Tibial nerve (tissue), 4 donors: Measurements from ENCODE around the gene BLVRA. TPM values are rescaled to one million over a fixed set of nuclear protein-coding genes. Genes with fewer than 3 reads are reported as not detected.
"Not testable (repeated sequence)": the region's sequence is repeated elsewhere in the genome, so short reads cannot be mapped to it uniquely, and the experiment has no call there.

Experiments used
- DNase-seq, 2 donors: peaks; one replicate each; pipeline ENCODE4 v3.0.0-alpha.2; 2019; ENCODE audit warnings: low spot score in 2 of 2
- H3K27ac ChIP-seq, 4 donors: fragments of 200-600 bp; sonication (generic) in 3 of 4; one replicate each; pipeline ENCODE4 v1.5.1; 2017 to 2019; ENCODE audit warnings: mild to moderate bottlenecking in 1 of 4
- H3K27me3 ChIP-seq, 2 donors: fragments of 200-600 bp; sonication (generic) in 1 of 2; one replicate each; pipeline versions ENCODE4 v1.5.1 to v1.6.0; 2017 to 2019
- H3K36me3 ChIP-seq, 3 donors: fragments of 200-600 bp; sonication (generic); one replicate each; pipeline ENCODE4 v1.5.1; 2018 to 2019
- H3K4me1 ChIP-seq, 4 donors: fragments of 200-600 bp; sonication (generic) in 3 of 4; one replicate each; pipeline ENCODE4 v1.5.1; 2017 to 2019
- H3K4me3 ChIP-seq, 4 donors: fragments of 200-600 bp; sonication (generic) in 3 of 4; one replicate each; pipeline ENCODE4 v1.5.1; 2017 to 2019; ENCODE audit warnings: mild to moderate bottlenecking in 1 of 4, moderate library complexity in 1 of 4
- H3K9me3 ChIP-seq, 4 donors: fragments of 200-600 bp; sonication (generic) in 3 of 4; one replicate each; pipeline ENCODE4 v1.5.1; 2017 to 2019
- CTCF ChIP-seq, 5 experiments: fragments of 200-600 bp in 3 of 5; fragments of 450-650 bp in 2 of 5; sonication (generic) in 3 of 5; IDR thresholded peaks; one replicate each; pipeline ENCODE4 v1.5.1; 2016 to 2019; ENCODE audit warnings: antibody characterized with exemption in 5 of 5, mild to moderate bottlenecking in 3 of 5, moderate library complexity in 2 of 5
- EP300 ChIP-seq, 2 donors: sonication (generic); formaldehyde crosslinking; IDR thresholded peaks; one replicate each; pipeline ENCODE4 v1.6.1; 2017; ENCODE audit warnings: antibody characterized with exemption in 2 of 2, mild to moderate bottlenecking in 1 of 2
- POLR2A ChIP-seq, 2 donors: fragments of 450-650 bp; IDR thresholded peaks; one replicate each; pipeline ENCODE4 v1.6.1; 2017; ENCODE audit warnings: antibody characterized with exemption in 2 of 2, mild to moderate bottlenecking in 2 of 2, moderate library complexity in 2 of 2
- WGBS, 2 donors: methylation state at CpG; one replicate each; pipeline ENCODE4 v1.1.5; 2018; 5-methylcytosine and 5-hydroxymethylcytosine counted together
- total RNA-seq, 4 donors: library from RNA; depleted of rRNA; stranded (reverse); fragments of >200 nt; gene quantifications; one replicate each; pipeline ENCODE4 v1.1.0, GENCODE V29; 2016

Gene BLVRA
- total RNA-seq, 4 donors from 2014 or later: 32.2 to 70.5 (median 48.5) TPM

- peak; percentile 57 to 71 for DNase-seq
- H3K36me3 ChIP-seq: no peaks in the 10 kb centered on the region
- H3K4me1 ChIP-seq: peaks cover 0 to 43% (median 13%) of the 10 kb centered on the region in 4 donors
- peak within 1 kb of the TSS; percentile 60 to 89 (median 76) for H3K4me3 ChIP-seq
- H3K9me3 ChIP-seq: no peaks in the 10 kb centered on the region
- peak within 1 kb of the TSS; percentile 11 to 83 (median 81) for H3K27ac ChIP-seq
- 0% methylated on average over 54 to 66 of the region's 66 CpGs for WGBS, 2 donors
- H3K27me3 ChIP-seq: no peaks in the 10 kb centered on the region
- TF ChIP-seq EP300 (IDR thresholded peaks at IDR 0.05) (peak in 1 of 2 donors; percentile 87), CTCF (IDR thresholded peaks at IDR 0.05) (peak in 1 of 5 experiments; percentile 31), POLR2A (IDR thresholded peaks at IDR 0.05) (peak in 1 of 2 donors; percentile 33)
These were observed 29.1 kb upstream of the BLVRA start, which contains the start of gene COA1 for GRCh38 chr7:43729214-43729923. TSS of gene COA1 (minus strand) at chr7:43729523. CDS start at chr7:43648614, 80,909 bp downstream.

- Histone ChIP-seq H3K27ac (peak overlapping the region; percentile 11 to 83 (median 81)), H3K4me3 (peak overlapping the region; percentile 60 to 89 (median 76)), H3K36me3 (no peaks in the 10 kb centered on the region), H3K27me3 (no peaks in the 10 kb centered on the region), H3K9me3 (no peaks in the 10 kb centered on the region), H3K4me1 (peaks cover 0 to 41% (median 13%) of the 10 kb centered on the region in 4 donors)
- no peak for DNase-seq
- TF ChIP-seq EP300 (IDR thresholded peaks at IDR 0.05) (no peak), POLR2A (IDR thresholded peaks at IDR 0.05) (no peak), CTCF (IDR thresholded peaks at IDR 0.05) (no peak)
- WGBS, 2 donors: 18 to 21% methylated on average over 4 of the region's 4 CpGs
These were observed 28.6 kb upstream of the BLVRA start for GRCh38 chr7:43729924-43730248.

- not testable (repeated sequence) for DNase-seq, H3K4me3 ChIP-seq, H3K27ac ChIP-seq, H3K9me3 ChIP-seq, H3K27me3 ChIP-seq, H3K36me3 ChIP-seq
- peaks cover 0 to 30% (median 13%) of the 10 kb centered on the region in 4 donors for H3K4me1 ChIP-seq
- 70 to 80% methylated on average over 3 of the region's 3 CpGs for WGBS, 2 donors
These were observed 27.0 kb upstream of the BLVRA start for GRCh38 chr7:43731494-43731893.

GRCh38 chr7:43734575-43735332, 23.7 kb upstream of the BLVRA start:
- H3K36me3 ChIP-seq, H3K27me3 ChIP-seq, H3K4me3 ChIP-seq, H3K27ac ChIP-seq, H3K4me1 ChIP-seq, H3K9me3 ChIP-seq, DNase-seq: not testable (repeated sequence)
- 67 to 73% methylated on average over 18 of the region's 18 CpGs for WGBS, 2 donors

GRCh38 chr7:43735403-43735801, 23.1 kb upstream of the BLVRA start:
- H3K4me3 ChIP-seq: no peak overlapping the region
- H3K4me1 ChIP-seq: peaks cover 0 to 3% (median under 1%) of the 10 kb centered on the region in 4 donors
- DNase-seq: no peak
- H3K27me3 ChIP-seq: no peaks in the 10 kb centered on the region
- H3K9me3 ChIP-seq: no peaks in the 10 kb centered on the region
- H3K36me3 ChIP-seq: no peaks in the 10 kb centered on the region
- WGBS, 2 donors: 93 to 95% methylated on average over 1 of the region's 1 CpG
- H3K27ac ChIP-seq: no peak overlapping the region
- TF ChIP-seq EP300 (IDR thresholded peaks at IDR 0.05): no peak
- no peak for TF ChIP-seq POLR2A (IDR thresholded peaks at IDR 0.05)
- TF ChIP-seq CTCF (IDR thresholded peaks at IDR 0.05): no peak
